ENCODE results near the gene MICAL2.

GRCh38 chr11:12067796-12068357 lies 42.5 kb upstream of the MICAL2 start:
- TF ChIP-seq GABPA (IDR thresholded peaks at IDR 0.05; ENCODE audit: borderline replicate concordance, insufficient read depth, low read length) (no peak), CTCF (IDR thresholded peaks at IDR 0.05; ENCODE audit: control extremely low read depth in 1 of 3, insufficient read depth in 1 of 3, low read depth in 1 of 3, low read length in 3 of 3) (no peak), TBP (IDR thresholded peaks at IDR 0.05; ENCODE audit: low read depth, low read length) (no peak), BRCA1 (IDR thresholded peaks at IDR 0.05; ENCODE audit: low read depth, low read length) (no peak), JUN (IDR thresholded peaks at IDR 0.05; ENCODE audit: low read depth, low read length) (no peak), EZH2 (IDR thresholded peaks at IDR 0.05; ENCODE audit: low read depth, low read length, severe bottlenecking) (no peak), POLR2A (IDR thresholded peaks at IDR 0.05; ENCODE audit: control extremely low read depth in 1 of 2, low read depth in 2 of 2, low read length in 2 of 2) (no peak)

Data from H1 (cell line).